Stomach (tissue), 9 donors: ENCODE measurements around the gene FIGNL1. TPM values are rescaled to one million over a fixed set of nuclear protein-coding genes. Genes with fewer than 3 reads are reported as not detected.
A peak's percentile ranks its signal among the peaks of the same experiment; 100 is the strongest.

Source experiments
- DNase-seq, 2 donors: peaks; one replicate each; pipeline versions ENCODE4 v3.0.0 to v3.0.0-alpha.2; 2013 to 2019
- H3K27ac ChIP-seq, 5 donors: fragments of 200-600 bp in 4 of 5; sonication (generic) in 4 of 5; one replicate each; pipeline ENCODE4 v1.5.1; 2013 to 2019; ENCODE audit warnings: mild to moderate bottlenecking in 1 of 5, moderate library complexity in 1 of 5
- H3K27me3 ChIP-seq, 3 donors: fragments of 200-600 bp; sonication (generic); one replicate each; pipeline ENCODE4 v1.5.1; 2017 to 2019; ENCODE audit warnings: mixed run types in 1 of 3
- H3K36me3 ChIP-seq, 4 donors: fragments of 200-600 bp; sonication (generic); 1 replicate in 3 of 4; 2 replicates in 1 of 4; pipeline ENCODE4 v1.5.1; 2016 to 2019
- H3K4me1 ChIP-seq, 4 donors: fragments of 200-600 bp; sonication (generic); one replicate each; pipeline ENCODE4 v1.5.1; 2016 to 2019
- H3K4me3 ChIP-seq, 4 donors: fragments of 200-600 bp; sonication (generic) in 3 of 4; one replicate each; pipeline ENCODE4 v1.5.1; 2016 to 2019; ENCODE audit warnings: mild to moderate bottlenecking in 1 of 4
- H3K9me3 ChIP-seq, 4 donors: fragments of 200-600 bp; sonication (generic); one replicate each; pipeline ENCODE4 v1.5.1; 2016 to 2019
- EP300 ChIP-seq: sonication (generic); formaldehyde crosslinking; IDR thresholded peaks from one replicate; pipeline ENCODE4 v1.6.1; 2017; ENCODE audit warnings: antibody characterized with exemption
- POLR2A ChIP-seq, 4 donors: fragments of 450-650 bp; IDR thresholded peaks; one replicate each; pipeline ENCODE4 v1.6.1; 2016; ENCODE audit warnings: antibody characterized with exemption in 4 of 4, control low read depth in 2 of 4, mild to moderate bottlenecking in 1 of 4, moderate library complexity in 1 of 4
- POLR2AphosphoS5 ChIP-seq, 3 donors: sonication (generic); formaldehyde crosslinking; IDR thresholded peaks; one replicate each; pipeline ENCODE4 v1.6.1; 2016; ENCODE audit warnings: antibody characterized with exemption in 3 of 3
- WGBS, 5 donors: extraction: QIAGEN DNeasy Blood & Tissue Kit in 3 of 5; methylation state at CpG; one replicate each; pipeline versions ENCODE4 v1.1.5 to v1.1.7; 2013 to 2018; 5-methylcytosine and 5-hydroxymethylcytosine counted together
- intact Hi-C: fragments of 100-400 bp; cut with DNase I; formaldehyde crosslinking; loops from one replicate; pipeline ENCODE4 v1.15.1; 2023; ENCODE audit warnings: low total_unique reads
- polyA plus RNA-seq, 3 donors: library from polyadenylated mRNA; stranded (reverse); fragments of 200-250 nt; gene quantifications; one replicate each; pipeline ENCODE4 v1.2.3, GENCODE V29; 2013
- total RNA-seq, 5 donors: library from RNA; depleted of rRNA; stranded (reverse); fragments of >200 nt; gene quantifications; one replicate each; pipeline versions ENCODE4 v1.1.0 to v1.2.3, GENCODE V29; 2014 to 2016
- TF ChIP-seq, protein P1 (sequence below), 7 experiments: fragments of 450-650 bp in 4 of 7; fragments of 200-600 bp in 3 of 7; sonication (generic) in 3 of 7; IDR thresholded peaks; one replicate each; pipeline ENCODE4 v1.5.1; 2016 to 2019; ENCODE audit warnings: antibody characterized with exemption in 7 of 7, control low read depth in 2 of 7, mild to moderate bottlenecking in 1 of 7
- donor health status: healthy with polysubstance abuse.
- donor health status: Bipolar disorder and iron deficiency.
- donor health status: healthy.

Gene FIGNL1
- total and polyA plus RNA-seq, 8 donors: 0.29 to 32.1 (median 5.1) TPM

DNA sequence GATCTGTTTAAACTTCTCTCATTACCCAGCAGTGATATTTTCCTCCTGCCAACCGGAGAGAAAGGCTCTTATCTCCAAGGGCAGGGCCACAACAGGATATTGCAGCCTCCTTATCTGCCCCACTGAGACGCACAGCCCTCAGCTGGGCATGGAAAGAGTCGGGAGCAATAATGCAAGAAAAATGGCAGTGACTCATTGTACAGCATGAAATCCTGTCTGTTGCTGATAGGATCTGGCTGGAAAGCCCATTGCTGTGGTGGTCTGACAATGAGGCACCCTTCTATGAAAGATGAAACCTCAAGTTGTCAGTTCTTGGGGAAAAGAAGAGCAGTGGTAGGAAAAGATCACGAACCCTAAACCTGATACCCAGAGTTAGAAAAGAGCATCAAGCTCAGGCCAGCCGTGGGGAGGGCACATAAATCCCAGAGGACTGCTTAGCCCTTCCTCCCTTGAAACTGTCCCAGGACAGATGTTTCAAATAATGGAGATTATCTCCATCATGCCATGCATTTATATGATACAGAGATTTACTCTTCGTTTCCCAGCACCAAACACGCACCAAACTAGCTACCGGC lies 47.0 kb upstream of the FIGNL1 start:
- H3K9me3 ChIP-seq: no peaks in the 10 kb centered on the region
- H3K27ac ChIP-seq: peak overlapping the region in 1 of 5 donors; percentile 49
- peaks cover 0 to 25% (median 16%) of the 10 kb centered on the region in 4 donors for H3K4me1 ChIP-seq
- intact Hi-C loops: no loop called here
- peak in 1 of 2 donors; percentile 58 for DNase-seq
- H3K36me3 ChIP-seq: no peaks in the 10 kb centered on the region
- 54 to 59% (median 55%) methylated on average over 8 of the region's 8 CpGs for WGBS, 5 donors
- no peaks in the 10 kb centered on the region for H3K27me3 ChIP-seq
- H3K4me3 ChIP-seq: no peak overlapping the region
- TF ChIP-seq, protein P1, sequence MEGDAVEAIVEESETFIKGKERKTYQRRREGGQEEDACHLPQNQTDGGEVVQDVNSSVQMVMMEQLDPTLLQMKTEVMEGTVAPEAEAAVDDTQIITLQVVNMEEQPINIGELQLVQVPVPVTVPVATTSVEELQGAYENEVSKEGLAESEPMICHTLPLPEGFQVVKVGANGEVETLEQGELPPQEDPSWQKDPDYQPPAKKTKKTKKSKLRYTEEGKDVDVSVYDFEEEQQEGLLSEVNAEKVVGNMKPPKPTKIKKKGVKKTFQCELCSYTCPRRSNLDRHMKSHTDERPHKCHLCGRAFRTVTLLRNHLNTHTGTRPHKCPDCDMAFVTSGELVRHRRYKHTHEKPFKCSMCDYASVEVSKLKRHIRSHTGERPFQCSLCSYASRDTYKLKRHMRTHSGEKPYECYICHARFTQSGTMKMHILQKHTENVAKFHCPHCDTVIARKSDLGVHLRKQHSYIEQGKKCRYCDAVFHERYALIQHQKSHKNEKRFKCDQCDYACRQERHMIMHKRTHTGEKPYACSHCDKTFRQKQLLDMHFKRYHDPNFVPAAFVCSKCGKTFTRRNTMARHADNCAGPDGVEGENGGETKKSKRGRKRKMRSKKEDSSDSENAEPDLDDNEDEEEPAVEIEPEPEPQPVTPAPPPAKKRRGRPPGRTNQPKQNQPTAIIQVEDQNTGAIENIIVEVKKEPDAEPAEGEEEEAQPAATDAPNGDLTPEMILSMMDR (IDR thresholded peaks at IDR 0.05): no peak
- peak in 1 of 3 donors; percentile 49 for TF ChIP-seq POLR2AphosphoS5 (IDR thresholded peaks at IDR 0.05)

GRCh38 chr7:50496569-50496968 lies 46.4 kb upstream of the FIGNL1 start:
- Histone ChIP-seq H3K27me3 (no peaks in the 10 kb centered on the region), H3K27ac (no peak overlapping the region), H3K9me3 (no peaks in the 10 kb centered on the region), H3K4me3 (no peak overlapping the region), H3K36me3 (no peaks in the 10 kb centered on the region), H3K4me1 (peaks cover 0 to 21% (median 14%) of the 10 kb centered on the region in 4 donors)
- WGBS, 5 donors: 70 to 73% (median 71%) methylated on average over 6 of the region's 6 CpGs
- intact Hi-C loops: no loop called here
- TF ChIP-seq EP300 (no peak), POLR2AphosphoS5 (IDR thresholded peaks at IDR 0.05) (no peak), POLR2A (IDR thresholded peaks at IDR 0.05) (no peak)
- TF ChIP-seq, protein P1 (IDR thresholded peaks at IDR 0.05): no peak
- DNase-seq: no peak

GRCh38 chr7:50495746-50496145 lies 45.6 kb upstream of the FIGNL1 start:
- no peak overlapping the region for H3K27ac ChIP-seq
- TF ChIP-seq POLR2A (IDR thresholded peaks at IDR 0.05) (no peak), POLR2AphosphoS5 (IDR thresholded peaks at IDR 0.05) (no peak), EP300 (no peak)
- TF ChIP-seq, protein P1 (IDR thresholded peaks at IDR 0.05): no peak
- no peaks in the 10 kb centered on the region for H3K27me3 ChIP-seq
- WGBS, 5 donors: 68 to 85% (median 80%) methylated on average over 3 of the region's 3 CpGs
- H3K4me3 ChIP-seq: no peak overlapping the region
- intact Hi-C loops: no loop called here
- no peaks in the 10 kb centered on the region for H3K9me3 ChIP-seq
- peaks cover 0 to 20% (median 13%) of the 10 kb centered on the region in 4 donors for H3K4me1 ChIP-seq
- no peaks in the 10 kb centered on the region for H3K36me3 ChIP-seq
- no peak for DNase-seq

DNA sequence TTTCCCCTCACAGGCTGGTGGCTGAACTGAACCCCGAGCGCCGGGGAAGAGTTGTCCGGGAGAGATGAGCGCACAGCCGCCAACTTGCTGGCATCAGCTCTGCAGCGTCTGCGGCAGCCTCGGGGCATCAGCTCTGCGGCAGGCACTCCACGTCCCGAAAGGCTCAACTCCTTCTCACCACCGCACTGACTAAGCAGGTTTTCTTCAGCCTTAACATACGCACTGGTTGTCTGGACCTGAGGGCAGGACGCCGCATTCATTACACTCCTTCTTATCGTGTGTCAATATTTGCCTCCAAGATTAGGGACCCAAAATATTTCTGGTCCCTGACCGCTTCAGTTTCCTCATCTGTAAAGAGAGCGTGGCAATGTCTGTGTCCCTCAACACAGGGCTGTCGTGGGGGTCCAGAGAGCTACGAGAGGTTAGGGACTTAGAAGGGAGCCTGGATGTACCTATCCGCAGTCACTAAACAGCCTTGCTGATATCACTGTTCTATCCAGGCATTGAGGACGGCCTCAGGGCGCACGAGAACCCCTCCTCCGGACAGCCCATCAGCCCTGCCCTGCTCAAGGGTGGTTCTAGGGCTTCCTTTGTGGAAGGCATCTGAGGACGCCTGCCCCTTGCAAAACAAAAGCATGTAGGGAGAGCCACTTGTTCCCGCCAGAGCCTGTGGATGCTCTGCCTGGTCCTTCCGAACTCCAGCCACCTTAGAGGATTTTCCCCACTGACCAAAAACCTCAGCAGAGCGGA lies 42.8 kb upstream of the FIGNL1 start:
- WGBS, 5 donors: 68 to 83% (median 77%) methylated on average over 25 to 30 of the region's 30 CpGs
- Histone ChIP-seq H3K27me3 (no peaks in the 10 kb centered on the region), H3K4me1 (peaks cover 0 to 17% (median 11%) of the 10 kb centered on the region in 4 donors), H3K4me3 (no peak overlapping the region), H3K36me3 (no peaks in the 10 kb centered on the region), H3K27ac (no peak overlapping the region), H3K9me3 (no peaks in the 10 kb centered on the region)
- no peak for TF ChIP-seq EP300
- TF ChIP-seq POLR2AphosphoS5 (IDR thresholded peaks at IDR 0.05): peak in 1 of 3 donors; percentile 9
- intact Hi-C loops: no loop called here
- no peak for DNase-seq

DNA sequence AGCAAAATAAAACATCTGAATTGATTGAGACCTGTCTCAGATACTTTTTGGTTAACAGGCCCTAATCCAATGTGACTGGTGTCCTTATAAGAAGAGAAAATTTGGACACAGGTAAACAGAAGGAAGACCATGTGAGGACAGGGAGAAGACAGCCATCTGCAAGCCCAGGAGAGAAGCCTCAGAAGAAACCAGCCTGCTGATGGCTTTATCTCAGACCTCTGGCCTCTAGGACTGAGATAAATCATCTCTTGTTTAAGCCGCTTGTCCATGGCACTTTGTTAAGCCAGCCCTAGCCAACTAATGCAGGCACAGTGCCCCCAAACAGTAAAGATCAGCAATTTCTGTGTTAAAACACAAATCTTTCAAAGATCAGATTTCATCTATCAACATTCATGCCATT lies 41.8 kb upstream of the FIGNL1 start:
- Histone ChIP-seq H3K27ac (no peak overlapping the region), H3K36me3 (no peaks in the 10 kb centered on the region), H3K4me1 (peaks cover 0 to 7% (median 5%) of the 10 kb centered on the region in 4 donors), H3K4me3 (no peak overlapping the region), H3K27me3 (no peaks in the 10 kb centered on the region), H3K9me3 (no peaks in the 10 kb centered on the region)
- no peak for DNase-seq
- TF ChIP-seq, protein P1 (IDR thresholded peaks at IDR 0.05): no peak
- intact Hi-C loops: no loop called here
- 83 to 94% (median 86%) methylated on average over 1 of the region's 1 CpG for WGBS, 5 donors
